ENCODE data around the gene ANKRD61. TPM values are rescaled to one million over a fixed set of nuclear protein-coding genes. Genes with fewer than 3 reads are reported as not detected.

ANKRD61 gene
- total RNA-seq, 2 donors from 2014 or later: 0.74 TPM; not detected in 1

DNA sequence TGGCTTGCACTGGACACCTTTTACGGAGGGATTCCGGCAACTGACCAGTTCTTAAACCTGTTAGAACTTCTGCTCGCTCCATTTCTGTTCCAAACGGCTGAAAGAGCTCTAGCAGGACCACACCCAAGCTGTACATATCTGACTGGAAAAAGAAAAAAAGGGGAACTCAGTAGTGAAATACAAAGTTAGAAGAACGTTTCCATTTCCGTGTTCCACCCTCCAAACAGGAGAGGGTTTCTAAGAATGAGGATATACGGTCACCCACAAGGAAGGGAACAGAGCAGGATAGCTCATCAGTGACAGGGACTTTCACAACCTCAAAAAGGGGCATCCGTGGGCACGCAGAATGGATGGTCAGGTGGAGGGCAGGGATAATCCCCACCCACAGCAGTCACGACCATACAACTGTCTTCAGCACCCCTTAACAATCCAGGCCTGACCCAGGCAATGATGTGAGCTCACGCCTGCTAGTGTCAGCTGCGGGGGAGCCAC, 4.3 kb upstream of the ANKRD61 start:
- DNase-seq (ENCODE audit: low spot score): no peak
- Histone ChIP-seq H3K9me3 (no peaks in the 10 kb centered on the region), H3K4me1 (replicated peaks) (peaks cover 23% of the 10 kb centered on the region), H3K27ac (peak overlapping the region; percentile 24 to 69), H3K36me3 (peaks cover 8 to 10% of the 10 kb centered on the region in 2 donors), H3K27me3 (replicated peaks; ENCODE audit: insufficient read depth) (no peaks in the 10 kb centered on the region), H3K4me3 (no peak overlapping the region)
- WGBS: 65% methylated on average over 12 of the region's 12 CpGs
- TF ChIP-seq POLR2A (IDR thresholded peaks at IDR 0.05): no peak
- no peak for TF ChIP-seq POLR2AphosphoS5 (IDR thresholded peaks at IDR 0.05)
- TF ChIP-seq, protein P1, sequence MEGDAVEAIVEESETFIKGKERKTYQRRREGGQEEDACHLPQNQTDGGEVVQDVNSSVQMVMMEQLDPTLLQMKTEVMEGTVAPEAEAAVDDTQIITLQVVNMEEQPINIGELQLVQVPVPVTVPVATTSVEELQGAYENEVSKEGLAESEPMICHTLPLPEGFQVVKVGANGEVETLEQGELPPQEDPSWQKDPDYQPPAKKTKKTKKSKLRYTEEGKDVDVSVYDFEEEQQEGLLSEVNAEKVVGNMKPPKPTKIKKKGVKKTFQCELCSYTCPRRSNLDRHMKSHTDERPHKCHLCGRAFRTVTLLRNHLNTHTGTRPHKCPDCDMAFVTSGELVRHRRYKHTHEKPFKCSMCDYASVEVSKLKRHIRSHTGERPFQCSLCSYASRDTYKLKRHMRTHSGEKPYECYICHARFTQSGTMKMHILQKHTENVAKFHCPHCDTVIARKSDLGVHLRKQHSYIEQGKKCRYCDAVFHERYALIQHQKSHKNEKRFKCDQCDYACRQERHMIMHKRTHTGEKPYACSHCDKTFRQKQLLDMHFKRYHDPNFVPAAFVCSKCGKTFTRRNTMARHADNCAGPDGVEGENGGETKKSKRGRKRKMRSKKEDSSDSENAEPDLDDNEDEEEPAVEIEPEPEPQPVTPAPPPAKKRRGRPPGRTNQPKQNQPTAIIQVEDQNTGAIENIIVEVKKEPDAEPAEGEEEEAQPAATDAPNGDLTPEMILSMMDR (IDR thresholded peaks at IDR 0.05): no peak
- intact Hi-C loops (cut with DNase I): no loop called here

- H3K4me1 ChIP-seq (replicated peaks): peaks cover 23% of the 10 kb centered on the region
- no peak overlapping the region for H3K4me3 ChIP-seq
- WGBS: 77% methylated on average over 1 of the region's 1 CpG
- peaks cover 4 to 10% of the 10 kb centered on the region in 2 donors for H3K36me3 ChIP-seq
- no peak for DNase-seq (ENCODE audit: low spot score)
- H3K27me3 ChIP-seq (replicated peaks; ENCODE audit: insufficient read depth): no peaks in the 10 kb centered on the region
- no peaks in the 10 kb centered on the region for H3K9me3 ChIP-seq
- intact Hi-C loops (cut with DNase I): no loop called here
- peak overlapping the region in 1 of 2 donors; percentile 69 for H3K27ac ChIP-seq
- TF ChIP-seq POLR2AphosphoS5 (IDR thresholded peaks at IDR 0.05) (no peak), POLR2A (IDR thresholded peaks at IDR 0.05) (no peak)
- TF ChIP-seq, protein P1 (IDR thresholded peaks at IDR 0.05): no peak
Observed at GRCh38 chr7:6027806-6028365, 3.3 kb upstream of the ANKRD61 start.

DNA sequence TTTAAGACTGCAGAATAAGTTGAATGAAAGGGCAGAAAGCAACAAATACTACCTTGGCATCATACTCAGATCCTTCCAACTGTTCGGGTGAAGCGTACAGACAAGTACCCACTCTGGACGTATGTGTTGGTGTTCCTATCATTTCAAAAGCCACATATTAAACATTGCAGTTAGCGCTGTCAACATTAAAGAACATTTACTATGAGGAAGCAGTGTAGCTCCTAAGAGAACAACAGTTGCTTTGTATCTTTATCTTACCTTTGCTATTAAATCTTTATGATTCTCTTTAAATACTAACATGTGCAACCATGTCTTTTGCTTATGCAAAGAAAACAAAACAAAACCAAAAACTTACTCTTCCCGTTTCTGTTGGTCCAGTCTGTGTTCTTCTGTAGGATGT, 2.6 kb upstream of the ANKRD61 start:
- H3K27me3 ChIP-seq (replicated peaks; ENCODE audit: insufficient read depth): no peaks in the 10 kb centered on the region
- H3K4me3 ChIP-seq: no peak overlapping the region
- TF ChIP-seq, protein P1 (IDR thresholded peaks at IDR 0.05): no peak
- TF ChIP-seq POLR2AphosphoS5 (IDR thresholded peaks at IDR 0.05): peak; percentile 87
- no peak for TF ChIP-seq POLR2A (IDR thresholded peaks at IDR 0.05)
- intact Hi-C loops (cut with DNase I): no loop called here
- WGBS: 53% methylated on average over 5 of the region's 5 CpGs
- peak overlapping the region in 1 of 2 donors; percentile 38 for H3K27ac ChIP-seq
- DNase-seq (ENCODE audit: low spot score): peak; percentile 38
- H3K4me1 ChIP-seq (replicated peaks): peaks cover 23% of the 10 kb centered on the region
- no peaks in the 10 kb centered on the region for H3K9me3 ChIP-seq
- peaks cover 0 to 4% of the 10 kb centered on the region in 2 donors for H3K36me3 ChIP-seq

GRCh38 chr7:6031567-6031966, 391 bp downstream of the ANKRD61 start:
- no peak for DNase-seq (ENCODE audit: low spot score)
- intact Hi-C loops (cut with DNase I): no loop called here
- Histone ChIP-seq H3K36me3 (peaks cover 0 to 8% of the 10 kb centered on the region in 2 donors), H3K27ac (no peak overlapping the region), H3K4me3 (no peak overlapping the region), H3K27me3 (replicated peaks; ENCODE audit: insufficient read depth) (no peaks in the 10 kb centered on the region), H3K4me1 (replicated peaks) (peaks cover 16% of the 10 kb centered on the region), H3K9me3 (no peaks in the 10 kb centered on the region)
- 86% methylated on average over 3 of the region's 3 CpGs for WGBS
- TF ChIP-seq POLR2AphosphoS5 (IDR thresholded peaks at IDR 0.05): no peak
- no peak for TF ChIP-seq POLR2A (IDR thresholded peaks at IDR 0.05)
- TF ChIP-seq, protein P1 (IDR thresholded peaks at IDR 0.05): no peak

GRCh38 chr7:6032167-6032566, 991 bp downstream of the ANKRD61 start:
- H3K9me3 ChIP-seq: no peaks in the 10 kb centered on the region
- intact Hi-C loops (cut with DNase I): no loop called here
- no peak overlapping the region for H3K4me3 ChIP-seq
- WGBS: 67% methylated on average over 5 of the region's 5 CpGs
- H3K36me3 ChIP-seq: peaks cover 0 to 8% of the 10 kb centered on the region in 2 donors
- no peaks in the 10 kb centered on the region for H3K27me3 ChIP-seq (replicated peaks; ENCODE audit: insufficient read depth)
- no peak for TF ChIP-seq POLR2AphosphoS5 (IDR thresholded peaks at IDR 0.05)
- TF ChIP-seq POLR2A (IDR thresholded peaks at IDR 0.05): no peak
- TF ChIP-seq, protein P1 (IDR thresholded peaks at IDR 0.05): no peak
- no peak overlapping the region for H3K27ac ChIP-seq
- DNase-seq (ENCODE audit: low spot score): no peak
- peaks cover 11% of the 10 kb centered on the region for H3K4me1 ChIP-seq (replicated peaks)
